Spleen (tissue), 11 donors: ENCODE data around the gene ARAP3. TPM values are rescaled to one million over a fixed set of nuclear protein-coding genes. Genes with fewer than 3 reads are reported as not detected.

Experiments used
- DNase-seq: peaks from one replicate; pipeline ENCODE4 v3.0.0-alpha.2; 2020
- H3K27ac ChIP-seq, 8 donors: fragments of 200-600 bp; sonication (generic) in 7 of 8; 1 replicate in 4 of 8; 2 replicates in 4 of 8; pipeline versions ENCODE4 v1.5.0 to v1.8.0; 2016 to 2021; ENCODE audit warnings: inconsistent platforms in 4 of 8, mild to moderate bottlenecking in 4 of 8, moderate library complexity in 1 of 8
- H3K27me3 ChIP-seq, 7 donors: fragments of 200-600 bp; sonication (generic) in 6 of 7; replicated peaks in 1 of 7; 1 replicate in 4 of 7; 2 replicates in 3 of 7; pipeline versions ENCODE4 v1.5.0 to v1.8.0; 2016 to 2021; ENCODE audit warnings: inconsistent platforms in 3 of 7, mild to moderate bottlenecking in 1 of 7
- H3K36me3 ChIP-seq, 6 donors: fragments of 200-600 bp; sonication (generic) in 5 of 6; 1 replicate in 4 of 6; 2 replicates in 2 of 6; pipeline versions ENCODE4 v1.5.0 to v1.8.0; 2016 to 2021; ENCODE audit warnings: inconsistent platforms in 2 of 6
- H3K4me1 ChIP-seq, 6 donors: fragments of 200-600 bp; sonication (generic) in 5 of 6; 1 replicate in 3 of 6; 2 replicates in 3 of 6; pipeline versions ENCODE4 v1.5.0 to v1.8.0; 2016 to 2021; ENCODE audit warnings: inconsistent platforms in 3 of 6
- H3K4me3 ChIP-seq, 8 donors: fragments of 200-600 bp; sonication (generic) in 7 of 8; 1 replicate in 4 of 8; 2 replicates in 4 of 8; pipeline versions ENCODE4 v1.5.0 to v1.8.0; 2016 to 2021; ENCODE audit warnings: inconsistent platforms in 4 of 8, mild to moderate bottlenecking in 4 of 8, moderate library complexity in 2 of 8
- H3K9me3 ChIP-seq, 8 donors: fragments of 200-600 bp; sonication (generic) in 7 of 8; 1 replicate in 4 of 8; 2 replicates in 4 of 8; pipeline versions ENCODE4 v1.5.0 to v1.8.0; 2016 to 2021; ENCODE audit warnings: inconsistent platforms in 4 of 8
- POLR2A ChIP-seq, 3 donors: fragments of 450-650 bp; IDR thresholded peaks; one replicate each; pipeline ENCODE4 v1.5.1; 2017; ENCODE audit warnings: antibody characterized with exemption in 3 of 3, mild to moderate bottlenecking in 1 of 3
- POLR2AphosphoS5 ChIP-seq, 3 donors: sonication (generic); formaldehyde crosslinking; IDR thresholded peaks; one replicate each; pipeline ENCODE4 v1.5.1; 2017; ENCODE audit warnings: antibody characterized with exemption in 3 of 3
- WGBS, 5 donors: extraction: QIAGEN DNeasy Blood & Tissue Kit in 3 of 5; methylation state at CpG; one replicate each; pipeline versions ENCODE4 v1.1.5 to v1.1.7; 2013 to 2018; 5-methylcytosine and 5-hydroxymethylcytosine counted together
- intact Hi-C: fragments of 100-400 bp; cut with DNase I; formaldehyde crosslinking; loops from one replicate; pipeline ENCODE4 v1.15.0; 2023; ENCODE audit warnings: low total_unique reads
- polyA plus RNA-seq, 3 donors: library from polyadenylated mRNA; stranded (reverse); fragments of 200-250 nt; gene quantifications; one replicate each; pipeline ENCODE4 v1.2.1, GENCODE V29; 2013
- total RNA-seq, 7 donors: library from RNA; depleted of rRNA in 3 of 7; stranded (reverse); fragments of >200 nt in 3 of 7; fragmentation: NEBNext Ultra II Directional in 4 of 7; extraction: Animal tissue kit (Norgen Biotek cat#: 25700) in 4 of 7; gene quantifications; one replicate each; pipeline versions ENCODE4 v1.1.0 to v1.2.1, GENCODE V29; 2016 to 2021
- TF ChIP-seq, protein P1 (sequence below), 11 experiments: fragments of 200-600 bp in 7 of 11; fragments of 450-650 bp in 4 of 11; sonication (generic) in 4 of 11; IDR thresholded peaks in 8 of 11; conservative IDR thresholded peaks in 3 of 11; 1 replicate in 7 of 11; 2 replicates in 4 of 11; pipeline versions ENCODE4 v1.4.0 to v1.8.0; 2016 to 2021; ENCODE audit warnings: antibody characterized with exemption in 11 of 11, inconsistent platforms in 4 of 11, mild to moderate bottlenecking in 1 of 11
- donor health status: healthy with polysubstance abuse.
- donor health status: DM: no; HTN: no; CAD: no; lungs with moderate emphysema.
- donor health status: DM: no; HTN: no; CAD: no.
- donor health status: Bipolar disorder and iron deficiency.
- donor health status: healthy.
- donor health status: DM: no; HTN: no; CAD: no.
- donor health status: DM: yes; HTN: yes; CAD: no.

Gene ARAP3
- total and polyA plus RNA-seq, 10 donors: 4.0 to 31.2 (median 16.0) TPM

GRCh38 chr5:141675672-141676071 is 6.4 kb downstream of the ARAP3 start:
- intact Hi-C loops: no loop called here
- no peak overlapping the region for H3K4me3 ChIP-seq
- TF ChIP-seq POLR2AphosphoS5 (IDR thresholded peaks at IDR 0.05): no peak
- H3K4me1 ChIP-seq: peaks cover 0 to 16% (median 11%) of the 10 kb centered on the region in 6 donors
- 76 to 93% (median 91%) methylated on average over 4 of the region's 4 CpGs for WGBS, 5 donors
- no peak overlapping the region for H3K27ac ChIP-seq
- no peaks in the 10 kb centered on the region for H3K27me3 ChIP-seq
- DNase-seq: no peak
- H3K36me3 ChIP-seq: peaks cover 0 to 63% (median 7%) of the 10 kb centered on the region in 6 donors
- H3K9me3 ChIP-seq: no peaks in the 10 kb centered on the region

GRCh38 chr5:141674747-141675146 is 7.3 kb downstream of the ARAP3 start:
- peaks cover 0 to 7% (median 2%) of the 10 kb centered on the region in 6 donors for H3K4me1 ChIP-seq
- no peak overlapping the region for H3K4me3 ChIP-seq
- no peak for TF ChIP-seq POLR2AphosphoS5 (IDR thresholded peaks at IDR 0.05)
- no peak for DNase-seq
- no peaks in the 10 kb centered on the region for H3K9me3 ChIP-seq
- no peaks in the 10 kb centered on the region for H3K27me3 ChIP-seq
- no peak overlapping the region for H3K27ac ChIP-seq
- intact Hi-C loops: no loop called here
- 70 to 80% (median 78%) methylated on average over 5 of the region's 5 CpGs for WGBS, 5 donors
- peaks cover 0 to 67% (median 7%) of the 10 kb centered on the region in 6 donors for H3K36me3 ChIP-seq

DNA sequence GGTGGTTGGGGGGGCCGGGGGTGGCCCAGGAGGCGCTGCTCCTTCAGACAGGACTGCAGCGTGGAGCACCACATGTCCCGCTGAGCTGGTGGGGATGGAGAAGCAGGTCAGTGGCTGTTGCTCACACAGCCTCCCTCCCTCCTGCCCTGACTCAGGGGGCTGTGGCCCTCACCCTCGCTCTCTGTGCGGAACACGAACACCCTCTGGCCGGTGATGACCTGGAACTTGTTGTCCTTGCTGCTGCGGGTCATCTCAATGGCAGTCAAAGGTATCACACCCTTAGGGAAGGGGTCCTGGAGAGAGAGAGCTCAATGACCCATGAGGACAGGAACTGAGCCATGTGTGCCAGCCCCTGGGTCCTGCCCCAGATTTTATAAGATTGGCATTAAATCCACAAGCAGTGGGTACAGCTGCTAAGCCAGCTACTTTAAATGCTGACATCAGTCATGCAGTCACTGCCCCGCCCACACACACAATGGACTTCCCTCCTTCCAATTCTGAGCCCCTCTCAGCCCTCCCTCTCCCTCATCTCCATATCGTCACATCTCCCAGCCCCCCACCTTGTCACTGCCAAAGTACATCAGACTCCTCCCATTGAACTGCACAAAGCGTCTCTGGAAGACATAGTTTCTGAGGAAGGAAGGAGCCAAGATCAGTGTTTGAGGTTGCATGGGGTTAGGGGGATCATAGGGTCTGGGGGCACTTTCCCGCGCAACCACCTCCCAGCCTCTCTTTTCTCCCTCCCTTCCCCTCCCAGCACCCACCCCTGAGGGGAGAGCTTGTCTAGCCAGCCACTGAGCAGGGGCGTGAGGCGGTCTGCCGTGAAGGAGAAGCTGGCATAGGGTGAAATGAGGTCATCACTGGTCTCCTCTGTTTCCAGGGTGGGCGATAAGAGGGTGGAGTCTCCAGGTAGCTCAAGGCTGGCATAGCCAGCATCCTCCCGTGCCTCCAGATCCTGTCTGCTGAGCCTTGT is 8.9 kb downstream of the ARAP3 start:
- DNase-seq: no peak
- Histone ChIP-seq H3K27me3 (no peaks in the 10 kb centered on the region), H3K9me3 (no peaks in the 10 kb centered on the region), H3K4me1 (no peaks in the 10 kb centered on the region), H3K36me3 (peaks cover 0 to 69% (median 8%) of the 10 kb centered on the region in 6 donors), H3K27ac (no peak overlapping the region), H3K4me3 (no peak overlapping the region)
- WGBS, 5 donors: 72 to 84% (median 80%) methylated on average over 12 to 19 of the region's 19 CpGs
- TF ChIP-seq POLR2A (IDR thresholded peaks at IDR 0.05) (no peak), POLR2AphosphoS5 (IDR thresholded peaks at IDR 0.05) (no peak)
- TF ChIP-seq, protein P1, sequence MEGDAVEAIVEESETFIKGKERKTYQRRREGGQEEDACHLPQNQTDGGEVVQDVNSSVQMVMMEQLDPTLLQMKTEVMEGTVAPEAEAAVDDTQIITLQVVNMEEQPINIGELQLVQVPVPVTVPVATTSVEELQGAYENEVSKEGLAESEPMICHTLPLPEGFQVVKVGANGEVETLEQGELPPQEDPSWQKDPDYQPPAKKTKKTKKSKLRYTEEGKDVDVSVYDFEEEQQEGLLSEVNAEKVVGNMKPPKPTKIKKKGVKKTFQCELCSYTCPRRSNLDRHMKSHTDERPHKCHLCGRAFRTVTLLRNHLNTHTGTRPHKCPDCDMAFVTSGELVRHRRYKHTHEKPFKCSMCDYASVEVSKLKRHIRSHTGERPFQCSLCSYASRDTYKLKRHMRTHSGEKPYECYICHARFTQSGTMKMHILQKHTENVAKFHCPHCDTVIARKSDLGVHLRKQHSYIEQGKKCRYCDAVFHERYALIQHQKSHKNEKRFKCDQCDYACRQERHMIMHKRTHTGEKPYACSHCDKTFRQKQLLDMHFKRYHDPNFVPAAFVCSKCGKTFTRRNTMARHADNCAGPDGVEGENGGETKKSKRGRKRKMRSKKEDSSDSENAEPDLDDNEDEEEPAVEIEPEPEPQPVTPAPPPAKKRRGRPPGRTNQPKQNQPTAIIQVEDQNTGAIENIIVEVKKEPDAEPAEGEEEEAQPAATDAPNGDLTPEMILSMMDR (IDR thresholded peaks at IDR 0.05 in 8 of 11, conservative IDR thresholded peaks at IDR 0.05 in 3 of 11): no peak
- intact Hi-C loops: no loop called here

DNA sequence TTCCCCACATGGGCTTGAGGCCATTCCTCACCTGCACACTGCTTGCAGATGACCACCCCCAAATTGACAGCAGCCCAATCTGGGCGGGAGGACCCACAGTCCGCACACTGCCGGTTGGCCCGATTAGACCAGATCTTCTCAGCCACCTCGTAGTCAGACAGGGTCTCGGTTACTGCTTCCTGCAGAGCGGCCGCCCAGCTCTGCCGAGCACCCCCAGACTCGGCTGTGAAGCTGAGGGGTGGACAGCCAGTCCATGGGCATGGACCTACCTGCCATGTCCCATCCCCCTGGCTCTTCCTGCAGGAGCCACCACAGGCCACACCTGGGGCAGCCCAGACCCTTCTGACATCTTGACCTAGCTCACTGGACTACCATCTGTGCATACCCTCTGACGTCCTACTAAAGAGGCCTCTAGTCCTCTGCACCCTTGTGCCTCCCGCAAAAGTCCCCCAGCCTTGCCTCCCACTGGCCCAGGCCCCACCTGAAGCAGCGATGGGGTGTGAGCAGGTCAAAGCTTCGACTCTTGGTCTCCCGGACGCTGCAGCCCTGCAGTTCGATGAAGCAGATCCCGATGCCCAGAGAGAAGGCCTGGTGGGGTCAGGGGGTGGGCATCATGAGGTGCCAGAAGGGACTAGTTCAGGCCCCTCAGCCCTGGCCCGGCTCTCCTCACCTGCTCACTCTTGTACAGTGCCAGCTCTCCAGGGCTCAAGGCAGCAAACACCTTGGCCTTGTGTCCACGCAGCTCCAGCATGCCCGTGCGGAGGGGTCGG is 9.8 kb downstream of the ARAP3 start:
- Histone ChIP-seq H3K4me1 (no peaks in the 10 kb centered on the region), H3K27me3 (no peaks in the 10 kb centered on the region), H3K27ac (no peak overlapping the region), H3K9me3 (no peaks in the 10 kb centered on the region), H3K4me3 (no peak overlapping the region), H3K36me3 (peaks cover 0 to 67% (median 8%) of the 10 kb centered on the region in 6 donors)
- 88 to 96% (median 96%) methylated on average over 11 to 23 of the region's 23 CpGs for WGBS, 5 donors
- DNase-seq: no peak
- intact Hi-C loops: no loop called here
- no peak for TF ChIP-seq POLR2A (IDR thresholded peaks at IDR 0.05)
- TF ChIP-seq POLR2AphosphoS5 (IDR thresholded peaks at IDR 0.05): no peak
- TF ChIP-seq, protein P1 (IDR thresholded peaks at IDR 0.05 in 8 of 11, conservative IDR thresholded peaks at IDR 0.05 in 3 of 11): no peak
